Small intestine (tissue), 7 donors: ENCODE measurements around the gene GPR82. TPM values are rescaled to one million over a fixed set of nuclear protein-coding genes. Genes with fewer than 3 reads are reported as not detected.
A peak's percentile ranks its signal among the peaks of the same experiment; 100 is the strongest.
"Not testable (repeated sequence)": the region's sequence is repeated elsewhere in the genome, so short reads cannot be mapped to it uniquely, and the experiment has no call there.

Experiments
- DNase-seq, 2 donors: peaks; one replicate each; pipeline versions ENCODE4 v3.0.0 to v3.0.0-alpha.2; 2013
- FAIRE-seq: peaks from 2 replicates; lab custom pipeline; 2012; peaks lifted over from hg19 to GRCh38; lab: Jason Lieb, UNC
- H3K27ac ChIP-seq, 3 donors: one replicate each; pipeline ENCODE4 v1.5.1; 2013; ENCODE audit warnings: low read length in 2 of 3, mild to moderate bottlenecking in 2 of 3, control low read depth in 1 of 3, inconsistent platforms in 1 of 3, low read depth in 1 of 3, moderate library complexity in 1 of 3
- H3K27me3 ChIP-seq, 3 donors: one replicate each; pipeline ENCODE4 v1.6.1; 2013; ENCODE audit warnings: low read length in 3 of 3, inconsistent platforms in 1 of 3; ENCODE audit not compliant: control insufficient read depth in 3 of 3, insufficient read depth in 3 of 3
- H3K36me3 ChIP-seq, 3 donors: one replicate each; pipeline ENCODE4 v1.6.1; 2013; ENCODE audit warnings: low read length in 3 of 3, inconsistent platforms in 1 of 3, low read depth in 1 of 3, mild to moderate bottlenecking in 1 of 3, moderate library complexity in 1 of 3; ENCODE audit not compliant: control insufficient read depth in 3 of 3, insufficient read depth in 2 of 3
- H3K4me1 ChIP-seq, 3 donors: one replicate each; pipeline ENCODE4 v1.6.1; 2013; ENCODE audit warnings: low read length in 2 of 3, inconsistent platforms in 1 of 3, low read depth in 1 of 3, mild to moderate bottlenecking in 1 of 3, moderate library complexity in 1 of 3; ENCODE audit not compliant: control insufficient read depth in 3 of 3, insufficient read depth in 2 of 3
- H3K4me3 ChIP-seq, 3 donors: one replicate each; pipeline ENCODE4 v1.5.1; 2013; ENCODE audit warnings: low read length in 3 of 3, control low read depth in 1 of 3, inconsistent platforms in 1 of 3, low read depth in 1 of 3, mild to moderate bottlenecking in 1 of 3, moderate library complexity in 1 of 3
- H3K9me3 ChIP-seq, 2 donors: one replicate each; pipeline ENCODE4 v1.6.1; 2013; ENCODE audit warnings: low read depth in 1 of 2, low read length in 1 of 2; ENCODE audit not compliant: control insufficient read depth in 2 of 2, insufficient read depth in 1 of 2
- WGBS, 3 donors: extraction: QIAGEN DNeasy Blood & Tissue Kit; methylation state at CpG; one replicate each; pipeline ENCODE4 v1.1.7; 2013; 5-methylcytosine and 5-hydroxymethylcytosine counted together
- polyA plus RNA-seq, 4 donors: library from polyadenylated mRNA; stranded (reverse) in 3 of 4; unstranded in 1 of 4; fragments of 200-250 nt in 3 of 4; fragments of 120-200 nt in 1 of 4; gene quantifications; one replicate each; pipeline versions ENCODE4 v1.2.1 to v1.2.3, GENCODE V29; 2013
- donor health status: healthy with polysubstance abuse.
- donor health status: control.
- donor health status: control.
- donor health status: Bipolar disorder and iron deficiency.
- donor health status: healthy.

The GPR82 gene
- polyA plus RNA-seq, 4 donors = 0.19 to 1.3 (median 0.81) TPM; not detected in 1

DNA sequence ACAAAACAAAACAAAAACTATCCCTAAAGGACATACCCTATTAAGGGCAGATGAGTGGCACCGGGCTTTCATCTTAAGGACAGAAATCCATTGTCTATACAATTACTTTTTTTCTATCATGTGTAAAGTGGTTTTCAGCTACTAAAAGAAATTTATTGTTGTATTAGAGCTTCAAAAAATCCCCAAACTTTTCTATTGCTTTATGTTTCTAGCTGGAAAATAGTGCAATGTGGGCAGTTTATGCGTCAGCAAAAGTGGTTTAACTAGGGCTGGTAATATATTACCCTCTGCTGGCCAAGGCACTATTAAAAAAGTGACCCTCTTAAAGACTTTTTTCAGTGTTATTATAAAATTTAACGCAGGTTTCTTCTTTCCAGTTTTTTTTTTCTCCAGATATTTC is 15.5 kb upstream of the GPR82 start:
- DNase-seq (no peak), FAIRE-seq (no peak)
- H3K27ac ChIP-seq = no peak overlapping the region
- H3K9me3 ChIP-seq = no peaks in the 10 kb centered on the region
- no peaks in the 10 kb centered on the region for H3K27me3 ChIP-seq
- 55 to 89% (median 59%) methylated on average over 3 of the region's 3 CpGs for WGBS, 3 donors
- H3K36me3 ChIP-seq = peaks cover 0 to 6% (median 0%) of the 10 kb centered on the region in 3 donors
- no peaks in the 10 kb centered on the region for H3K4me1 ChIP-seq
- no peak overlapping the region for H3K4me3 ChIP-seq

DNA sequence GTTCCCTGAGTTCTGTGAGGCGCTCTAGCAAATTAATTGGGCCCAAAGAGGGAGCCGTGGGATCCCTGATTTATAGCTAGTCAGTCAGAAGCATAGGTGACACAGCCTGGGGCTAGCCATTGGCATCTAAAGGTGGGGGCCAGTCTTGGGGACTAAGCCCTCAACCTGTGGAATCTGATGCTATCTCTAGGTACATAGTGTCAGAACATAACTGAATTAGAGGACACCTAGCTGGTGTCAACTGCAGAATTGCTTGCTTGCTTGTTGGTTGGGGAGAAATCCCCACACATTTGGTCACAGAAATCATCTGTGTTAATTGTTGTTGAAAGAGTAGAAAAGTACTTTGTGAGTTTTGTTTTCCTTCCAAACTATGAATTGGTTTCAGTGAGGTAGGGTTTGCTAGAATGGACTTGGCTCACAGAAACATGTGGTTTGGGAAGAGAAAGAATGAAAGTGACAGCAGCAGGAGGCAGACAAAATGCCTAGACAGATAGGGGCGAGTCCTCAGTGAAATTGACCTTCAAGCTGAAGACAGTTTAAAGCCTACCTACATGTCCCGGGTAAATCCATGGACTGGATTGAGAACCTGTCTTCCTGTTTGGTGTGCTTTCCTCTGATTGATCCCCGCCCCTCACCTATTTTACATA is 12.8 kb upstream of the GPR82 start:
- Histone ChIP-seq H3K27me3 (no peaks in the 10 kb centered on the region), H3K36me3 (peaks cover 0 to 7% (median 2%) of the 10 kb centered on the region in 3 donors), H3K9me3 (no peaks in the 10 kb centered on the region), H3K4me1 (peaks cover 0 to 2% (median 0%) of the 10 kb centered on the region in 3 donors), H3K27ac (no peak overlapping the region), H3K4me3 (no peak overlapping the region)
- 77 to 92% (median 90%) methylated on average over 4 to 5 of the region's 5 CpGs for WGBS, 3 donors
- FAIRE-seq = no peak
- no peak for DNase-seq

DNA sequence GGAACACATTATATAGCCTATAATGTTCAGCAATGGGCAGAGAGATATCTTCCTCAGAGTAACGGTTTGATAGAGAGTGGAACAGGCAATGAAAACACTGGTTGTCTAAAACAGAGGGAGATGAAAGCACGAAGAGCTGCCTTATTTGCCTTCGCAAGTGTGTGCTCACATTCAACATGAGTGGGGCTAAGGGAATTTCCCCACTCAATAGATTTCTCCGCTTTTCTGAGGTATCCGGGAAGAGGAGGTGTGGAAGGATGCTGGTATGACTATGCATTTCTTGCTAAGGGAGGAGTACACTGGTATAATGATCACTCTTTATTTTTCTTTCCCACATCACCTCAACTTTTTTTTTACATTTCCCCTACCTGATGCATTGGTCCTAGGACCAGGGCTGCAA is 7.8 kb upstream of the GPR82 start:
- DNase-seq (no peak), FAIRE-seq (no peak)
- WGBS, 3 donors = 79 to 95% (median 91%) methylated on average over 5 of the region's 5 CpGs
- Histone ChIP-seq H3K4me3 (no peak overlapping the region), H3K27ac (peak overlapping the region in 1 of 3 donors; percentile 42), H3K9me3 (peaks cover 0 to 31% of the 10 kb centered on the region in 2 donors), H3K4me1 (peaks cover 0 to 7% (median 0%) of the 10 kb centered on the region in 3 donors), H3K27me3 (no peaks in the 10 kb centered on the region), H3K36me3 (peaks cover 0 to 18% (median 2%) of the 10 kb centered on the region in 3 donors)

DNA sequence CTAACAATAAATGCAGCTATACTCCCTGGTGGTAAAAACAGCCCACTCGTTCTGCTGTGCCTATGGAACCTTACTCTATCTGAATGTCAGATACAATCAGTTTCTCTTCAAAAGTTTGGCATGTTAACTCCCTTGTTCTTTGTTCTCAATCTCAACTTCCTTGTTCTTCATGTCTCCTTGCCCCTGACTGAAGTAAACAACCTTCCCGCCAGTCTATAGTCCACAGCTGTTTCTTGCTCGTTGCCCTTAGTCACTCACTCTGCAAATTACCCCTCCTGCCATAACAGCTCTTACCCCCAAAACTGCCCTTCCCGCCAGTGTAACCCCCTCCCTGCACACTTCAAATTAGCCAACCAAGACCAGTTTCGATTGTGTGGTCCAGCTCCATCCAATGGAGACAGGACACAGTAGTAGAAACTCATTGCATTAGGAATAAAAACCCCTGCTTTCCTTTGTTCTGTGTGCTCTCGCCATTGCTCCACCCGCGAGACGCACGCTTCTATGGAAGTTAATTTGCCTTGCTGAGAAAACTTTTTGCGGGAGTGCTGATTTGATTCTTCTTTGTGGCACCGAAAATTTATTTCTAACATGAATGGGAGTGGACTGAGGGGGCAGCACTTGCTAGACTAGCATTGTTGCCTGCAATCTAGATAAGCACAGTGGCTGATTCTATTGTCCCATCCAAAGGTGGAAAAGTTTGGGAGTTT is 7.1 kb upstream of the GPR82 start:
- peaks cover 0 to 7% (median 0%) of the 10 kb centered on the region in 3 donors for H3K4me1 ChIP-seq
- DNase-seq (peak; percentile 27 to 54), FAIRE-seq (no peak)
- peak overlapping the region in 2 of 3 donors; percentile 5 to 42 for H3K27ac ChIP-seq
- H3K9me3 ChIP-seq = peaks cover 0 to 31% of the 10 kb centered on the region in 2 donors
- H3K27me3 ChIP-seq = no peaks in the 10 kb centered on the region
- no peak overlapping the region for H3K4me3 ChIP-seq
- 65 to 80% (median 70%) methylated on average over 12 of the region's 12 CpGs for WGBS, 3 donors
- H3K36me3 ChIP-seq = peaks cover 0 to 15% (median 2%) of the 10 kb centered on the region in 3 donors

DNA sequence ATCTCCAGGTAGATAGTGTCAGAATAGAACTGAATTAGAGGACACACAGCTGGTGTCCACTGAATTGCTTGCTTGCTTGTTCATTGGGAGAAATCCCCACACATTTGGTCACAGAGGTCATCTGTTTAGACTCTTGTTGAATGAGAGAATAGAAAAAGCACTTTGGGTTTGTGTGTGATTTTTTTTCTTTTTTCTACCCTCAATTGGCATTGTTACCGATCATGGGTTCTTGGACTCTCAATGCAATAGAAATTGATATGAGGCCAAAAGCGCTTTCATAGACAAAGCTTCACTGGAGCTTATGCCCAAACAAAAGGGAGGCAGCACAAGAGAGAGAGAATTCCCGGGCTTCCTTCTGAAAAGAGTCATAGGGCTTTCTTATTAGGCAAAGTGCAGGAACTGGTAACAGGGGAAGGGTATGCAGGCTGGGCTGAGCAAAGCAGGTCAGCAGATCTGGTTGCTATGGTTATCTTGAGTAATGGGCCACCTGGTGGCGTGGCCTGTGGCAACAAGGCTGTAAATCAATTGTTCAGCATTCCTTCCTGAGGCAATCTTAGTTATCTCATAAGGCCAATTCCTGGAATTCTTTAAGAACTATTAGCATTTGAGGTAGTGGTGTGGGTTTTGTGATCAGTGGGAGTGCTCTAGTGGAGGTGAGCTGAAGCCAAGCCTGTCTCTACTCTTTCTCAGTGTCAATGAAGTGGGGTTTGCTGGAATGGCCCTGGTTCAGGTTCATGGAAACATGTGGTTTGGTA is 5.3 kb upstream of the GPR82 start:
- DNase-seq = peak in 1 of 2 donors; percentile 24
- no peaks in the 10 kb centered on the region for H3K27me3 ChIP-seq
- no peak overlapping the region for H3K4me3 ChIP-seq
- FAIRE-seq = no peak
- peaks cover 0 to 15% (median 2%) of the 10 kb centered on the region in 3 donors for H3K36me3 ChIP-seq
- H3K27ac ChIP-seq = peak overlapping the region in 1 of 3 donors; percentile 28
- H3K4me1 ChIP-seq = peaks cover 0 to 7% (median 0%) of the 10 kb centered on the region in 3 donors
- H3K9me3 ChIP-seq = peaks cover 0 to 31% of the 10 kb centered on the region in 2 donors
- WGBS, 3 donors = 86 to 91% (median 90%) methylated on average over 4 of the region's 4 CpGs

DNA sequence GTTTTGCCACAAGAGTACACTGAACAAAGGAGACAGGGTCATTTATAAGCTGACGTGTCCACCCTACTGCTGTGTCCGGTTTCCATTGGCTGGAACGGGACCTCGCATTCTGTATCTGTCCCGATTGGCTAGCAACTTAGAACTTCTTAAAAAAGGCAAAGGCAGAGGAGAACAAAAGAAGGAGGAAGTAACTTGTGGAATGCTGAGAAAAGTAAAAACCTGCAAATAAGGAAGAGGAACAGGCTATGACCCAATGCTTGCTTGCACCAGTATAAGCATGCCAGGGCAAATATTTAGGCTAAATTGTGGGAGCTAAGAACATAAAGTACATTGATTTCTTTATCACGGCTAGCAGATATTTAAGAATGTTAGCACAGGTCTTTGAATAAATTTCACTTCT is 4.4 kb upstream of the GPR82 start:
- 84 to 92% (median 88%) methylated on average over 6 of the region's 6 CpGs for WGBS, 3 donors
- DNase-seq, H3K4me1 ChIP-seq, H3K4me3 ChIP-seq, H3K27ac ChIP-seq, FAIRE-seq, H3K27me3 ChIP-seq: not testable (repeated sequence)
- Histone ChIP-seq H3K36me3 (peaks cover 0 to 15% (median 2%) of the 10 kb centered on the region in 3 donors), H3K9me3 (peaks cover 0 to 31% of the 10 kb centered on the region in 2 donors)

DNA sequence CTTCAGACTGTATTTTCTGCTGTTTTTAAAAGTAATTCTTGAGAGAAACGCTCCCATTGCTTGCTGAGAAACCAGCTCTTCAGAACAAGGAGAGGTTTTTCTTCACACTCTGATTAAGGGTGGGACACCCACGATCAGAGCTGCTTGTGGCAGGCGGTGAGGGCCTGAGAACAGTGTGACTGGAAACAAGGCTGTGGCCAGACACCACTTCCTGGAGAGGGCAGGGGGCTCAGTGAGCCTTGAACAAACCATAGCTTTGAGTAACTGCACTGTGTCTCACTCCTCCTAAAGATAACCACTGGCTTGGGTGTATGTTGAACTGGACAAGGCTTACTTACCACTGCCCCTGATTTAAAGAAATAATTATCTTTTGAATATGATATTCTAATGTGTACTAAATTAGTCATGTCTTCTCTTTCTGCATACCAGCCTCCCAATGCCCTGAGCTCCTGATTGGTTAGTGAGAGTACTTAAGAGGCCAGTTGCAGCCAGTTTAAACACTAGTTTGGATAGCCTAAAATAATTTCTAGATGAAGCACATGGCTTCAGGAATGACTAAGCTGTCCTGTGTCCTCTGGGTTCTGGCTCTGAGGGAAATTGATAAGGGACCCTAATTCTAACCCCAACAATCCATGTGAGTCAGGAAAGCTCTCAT is 3.7 kb upstream of the GPR82 start:
- H3K4me3 ChIP-seq = no peak overlapping the region
- H3K36me3 ChIP-seq = peaks cover 0 to 15% (median 0%) of the 10 kb centered on the region in 3 donors
- peaks cover 0 to 31% of the 10 kb centered on the region in 2 donors for H3K9me3 ChIP-seq
- no peaks in the 10 kb centered on the region for H3K27me3 ChIP-seq
- no peak for FAIRE-seq
- H3K4me1 ChIP-seq = peaks cover 0 to 7% (median 0%) of the 10 kb centered on the region in 3 donors
- peak in 1 of 2 donors; percentile 51 for DNase-seq
- 54 to 84% (median 66%) methylated on average over 3 of the region's 3 CpGs for WGBS, 3 donors
- H3K27ac ChIP-seq = peak overlapping the region in 2 of 3 donors; percentile 2 to 14
